Gastroesophageal sphincter (tissue), 4 donors: ENCODE data around the gene ESPNL. TPM values are rescaled to one million over a fixed set of nuclear protein-coding genes. Genes with fewer than 3 reads are reported as not detected.

ENCODE experiments used
- ATAC-seq: fragments of 150-250 bp; one replicate; pipeline ENCODE4 v1.9.1; 2016; ENCODE audit warnings: mild to moderate bottlenecking, moderate library complexity
- H3K27ac ChIP-seq, 4 donors: fragments of 200-600 bp; sonication (generic) in 3 of 4; 1 replicate in 3 of 4; 2 replicates in 1 of 4; pipeline ENCODE4 v1.5.1; 2016 to 2019
- H3K27me3 ChIP-seq: fragments of 200-600 bp; sonication (generic); one replicate; pipeline ENCODE4 v1.5.1; 2019
- H3K36me3 ChIP-seq, 2 donors: fragments of 200-600 bp; sonication (generic); one replicate each; pipeline ENCODE4 v1.5.1; 2019; ENCODE audit warnings: control low read depth in 1 of 2
- H3K4me1 ChIP-seq, 3 donors: fragments of 200-600 bp; sonication (generic); 1 replicate in 2 of 3; 2 replicates in 1 of 3; pipeline ENCODE4 v1.5.1; 2016 to 2019; ENCODE audit warnings: control low read depth in 2 of 3
- H3K4me3 ChIP-seq, 2 donors: fragments of 200-600 bp; sonication (generic); one replicate each; pipeline ENCODE4 v1.5.1; 2019; ENCODE audit warnings: mild to moderate bottlenecking in 1 of 2, moderate library complexity in 1 of 2
- H3K9me3 ChIP-seq, 3 donors: fragments of 200-600 bp; sonication (generic); one replicate each; pipeline ENCODE4 v1.5.1; 2017 to 2019; ENCODE audit warnings: control low read depth in 2 of 3
- CTCF ChIP-seq, 4 experiments: fragments of 200-600 bp in 2 of 4; fragments of 450-650 bp in 2 of 4; sonication (generic) in 1 of 4; IDR thresholded peaks; one replicate each; pipeline ENCODE4 v1.5.1; 2017 to 2019; ENCODE audit warnings: antibody characterized with exemption in 4 of 4, mild to moderate bottlenecking in 2 of 4, moderate library complexity in 2 of 4
- EP300 ChIP-seq: sonication (generic); formaldehyde crosslinking; IDR thresholded peaks from one replicate; pipeline ENCODE4 v1.6.1; 2017; ENCODE audit warnings: antibody characterized with exemption, mild to moderate bottlenecking
- POLR2A ChIP-seq, 2 donors: fragments of 450-650 bp; IDR thresholded peaks; one replicate each; pipeline ENCODE4 v1.6.1; 2017; ENCODE audit warnings: antibody characterized with exemption in 2 of 2, mild to moderate bottlenecking in 2 of 2, moderate library complexity in 1 of 2
- POLR2AphosphoS5 ChIP-seq: sonication (generic); formaldehyde crosslinking; IDR thresholded peaks from one replicate; pipeline ENCODE4 v1.6.1; 2017; ENCODE audit warnings: antibody characterized with exemption
- WGBS, 2 donors: methylation state at CpG; one replicate each; pipeline ENCODE4 v1.1.5; 2018; ENCODE audit warnings: low coverage in 1 of 2; 5-methylcytosine and 5-hydroxymethylcytosine counted together
- total RNA-seq, 4 donors: library from RNA; depleted of rRNA; stranded (reverse); fragments of >200 nt; gene quantifications; one replicate each; pipeline ENCODE4 v1.1.0, GENCODE V29; 2016

Gene ESPNL
- total RNA-seq, 4 donors from 2014 or later: 0.12 to 3.4 (median 0.31) TPM; not detected in 1

GRCh38 chr2:238160206-238161129, 60.3 kb downstream of the ESPNL start:
- Histone ChIP-seq H3K27ac (no peak overlapping the region), H3K36me3 (no peaks in the 10 kb centered on the region), H3K4me3 (no peak overlapping the region), H3K9me3 (no peaks in the 10 kb centered on the region), H3K27me3 (peaks cover 68% of the 10 kb centered on the region), H3K4me1 (peaks cover 0 to 40% (median 9%) of the 10 kb centered on the region in 3 donors)
- no peak for ATAC-seq
- TF ChIP-seq CTCF (IDR thresholded peaks at IDR 0.05) (peak in 1 of 4 experiments; percentile 40), POLR2AphosphoS5 (no peak)
- WGBS, 2 donors: 60 to 90% methylated on average over 1 to 2 of the region's 23 CpGs

- WGBS, 2 donors: 82% methylated on average over 12 of the region's 21 CpGs; no CpG with 5 or more reads in 1 of the 2 donors
- Histone ChIP-seq H3K27me3 (peaks cover 68% of the 10 kb centered on the region), H3K36me3 (no peaks in the 10 kb centered on the region), H3K4me3 (no peak overlapping the region), H3K4me1 (peaks cover 0 to 40% (median 9%) of the 10 kb centered on the region in 3 donors), H3K9me3 (no peaks in the 10 kb centered on the region), H3K27ac (no peak overlapping the region)
- ATAC-seq: no peak
- no peak for TF ChIP-seq POLR2AphosphoS5
- no peak for TF ChIP-seq CTCF (IDR thresholded peaks at IDR 0.05)
- no peak for TF ChIP-seq EP300
- TF ChIP-seq POLR2A (IDR thresholded peaks at IDR 0.05): no peak
Measured at GRCh38 chr2:238161291-238162051, 61.3 kb downstream of the ESPNL start.

- no peak for ATAC-seq
- Histone ChIP-seq H3K36me3 (peaks cover 0 to 7% of the 10 kb centered on the region in 2 donors), H3K4me1 (peaks cover 0 to 40% (median 9%) of the 10 kb centered on the region in 3 donors), H3K27me3 (peaks cover 68% of the 10 kb centered on the region), H3K4me3 (no peak overlapping the region), H3K27ac (no peak overlapping the region), H3K9me3 (no peaks in the 10 kb centered on the region)
- WGBS, 2 donors: no CpG with 5 or more reads among the region's 14 CpGs
- TF ChIP-seq CTCF (IDR thresholded peaks at IDR 0.05) (no peak), POLR2A (IDR thresholded peaks at IDR 0.05) (no peak), EP300 (no peak), POLR2AphosphoS5 (no peak)
Measured at GRCh38 chr2:238162251-238162845, 62.2 kb downstream of the ESPNL start.

GRCh38 chr2:238162846-238163441, 62.8 kb downstream of the ESPNL start:
- H3K4me3 ChIP-seq: no peak overlapping the region
- ATAC-seq: no peak
- H3K36me3 ChIP-seq: peaks cover 0 to 13% of the 10 kb centered on the region in 2 donors
- peaks cover 63% of the 10 kb centered on the region for H3K27me3 ChIP-seq
- no peaks in the 10 kb centered on the region for H3K9me3 ChIP-seq
- H3K27ac ChIP-seq: no peak overlapping the region
- TF ChIP-seq POLR2A (IDR thresholded peaks at IDR 0.05): no peak
- no peak for TF ChIP-seq EP300
- TF ChIP-seq CTCF (IDR thresholded peaks at IDR 0.05): no peak
- TF ChIP-seq POLR2AphosphoS5: no peak
- 50% methylated on average over 6 of the region's 15 CpGs; no CpG with 5 or more reads in 1 of the 2 donors for WGBS, 2 donors
- peaks cover 0 to 40% (median 9%) of the 10 kb centered on the region in 3 donors for H3K4me1 ChIP-seq
